Neural progenitor cell (in vitro differentiated cells): Measurements from ENCODE around the gene RBM15B. TPM values are rescaled to one million over a fixed set of nuclear protein-coding genes. Genes with fewer than 3 reads are reported as not detected.

ENCODE experiments used
- DNase-seq: peaks from one replicate; pipeline ENCODE4 v3.0.0-alpha.2; 2016; ENCODE audit warnings: low spot score
- H2AFZ ChIP-seq: fragments of 200-600 bp; sonication (generic); replicated peaks from 2 replicates; pipeline ENCODE4 v1.6.1; 2016; ENCODE audit warnings: antibody characterized with exemption
- H3F3A ChIP-seq: fragments of 200-600 bp; sonication (generic); 2 replicates; pipeline ENCODE4 v1.6.1; 2016; ENCODE audit warnings: antibody characterized with exemption, low read depth
- H3K27ac ChIP-seq: fragments of 200-600 bp; sonication (generic); 2 replicates; pipeline ENCODE4 v1.5.1; 2016; ENCODE audit warnings: mild to moderate bottlenecking
- H3K27me3 ChIP-seq: fragments of 200-600 bp; sonication (generic); 2 replicates; pipeline ENCODE4 v1.6.1; 2016; ENCODE audit warnings: mild to moderate bottlenecking, moderate library complexity
- H3K36me3 ChIP-seq: fragments of 200-600 bp; sonication (generic); 2 replicates; pipeline ENCODE4 v1.5.1; 2016
- H3K4me1 ChIP-seq: fragments of 200-600 bp; sonication (generic); 2 replicates; pipeline ENCODE4 v1.6.1; 2016; ENCODE audit warnings: mixed run types
- H3K4me2 ChIP-seq: fragments of 200-600 bp; sonication (generic); 2 replicates; pipeline ENCODE4 v1.6.1; 2016
- H3K4me3 ChIP-seq: fragments of 200-600 bp; sonication (generic); 2 replicates; pipeline ENCODE4 v1.5.1; 2016
- H3K79me2 ChIP-seq: fragments of 200-600 bp; sonication (generic); 2 replicates; pipeline ENCODE4 v1.6.1; 2016; ENCODE audit warnings: low read depth
- H3K9ac ChIP-seq: fragments of 200-600 bp; sonication (generic); 2 replicates; pipeline ENCODE4 v1.6.1; 2016
- H3K9me3 ChIP-seq: fragments of 200-600 bp; sonication (generic); 2 replicates; pipeline ENCODE4 v1.5.1; 2016; ENCODE audit warnings: low read depth
- H4K20me1 ChIP-seq: fragments of 200-600 bp; sonication (generic); 2 replicates; pipeline ENCODE4 v1.6.1; 2016; ENCODE audit warnings: low read depth
- H3K27ac Mint-ChIP-seq: 3 replicates; pipeline ENCODE4 v1.8.0; 2021; ENCODE audit warnings: mixed read lengths
- H3K27me3 Mint-ChIP-seq: 2 replicates; pipeline ENCODE4 v1.8.0; 2022; ENCODE audit warnings: low read depth, mild to moderate bottlenecking, inconsistent platforms, moderate library complexity, mixed read lengths; ENCODE audit not compliant: insufficient read depth
- H3K36me3 Mint-ChIP-seq: 3 replicates; pipeline ENCODE4 v1.8.0; 2021; ENCODE audit warnings: mixed read lengths
- H3K4me1 Mint-ChIP-seq: 3 replicates; pipeline ENCODE4 v1.8.0; 2021; ENCODE audit warnings: mixed read lengths
- H3K4me3 Mint-ChIP-seq: 3 replicates; pipeline ENCODE4 v1.8.0; 2021; ENCODE audit warnings: mild to moderate bottlenecking, moderate library complexity, mixed read lengths
- H3K9me3 Mint-ChIP-seq: 3 replicates; pipeline ENCODE4 v1.8.0; 2020; ENCODE audit warnings: mixed read lengths
- EZH2 ChIP-seq: fragments of 200-600 bp; sonication (generic); IDR thresholded peaks from 2 replicates; pipeline ENCODE4 v1.6.1; 2017; ENCODE audit warnings: antibody characterized with exemption, mild to moderate bottlenecking, moderate library complexity
- EZH2phosphoT487 ChIP-seq: fragments of 200-600 bp; sonication (generic); IDR thresholded peaks from 2 replicates; pipeline ENCODE4 v1.6.1; 2017; ENCODE audit warnings: antibody characterized with exemption
- total RNA-seq: library from RNA; depleted of rRNA; stranded (reverse); fragments of >200 nt; gene quantifications from 2 replicates; pipeline ENCODE4 v1.2.3, GENCODE V29; 2015; ENCODE audit warnings: low replicate concordance
- TF ChIP-seq, protein P1 (sequence below): fragments of 200-600 bp; sonication (generic); IDR thresholded peaks from 2 replicates; pipeline ENCODE4 v1.5.1; 2017; ENCODE audit warnings: antibody characterized with exemption, mild to moderate bottlenecking

RBM15B gene
- total RNA-seq, 1 donor from 2014 or later: 28.1 TPM

DNA sequence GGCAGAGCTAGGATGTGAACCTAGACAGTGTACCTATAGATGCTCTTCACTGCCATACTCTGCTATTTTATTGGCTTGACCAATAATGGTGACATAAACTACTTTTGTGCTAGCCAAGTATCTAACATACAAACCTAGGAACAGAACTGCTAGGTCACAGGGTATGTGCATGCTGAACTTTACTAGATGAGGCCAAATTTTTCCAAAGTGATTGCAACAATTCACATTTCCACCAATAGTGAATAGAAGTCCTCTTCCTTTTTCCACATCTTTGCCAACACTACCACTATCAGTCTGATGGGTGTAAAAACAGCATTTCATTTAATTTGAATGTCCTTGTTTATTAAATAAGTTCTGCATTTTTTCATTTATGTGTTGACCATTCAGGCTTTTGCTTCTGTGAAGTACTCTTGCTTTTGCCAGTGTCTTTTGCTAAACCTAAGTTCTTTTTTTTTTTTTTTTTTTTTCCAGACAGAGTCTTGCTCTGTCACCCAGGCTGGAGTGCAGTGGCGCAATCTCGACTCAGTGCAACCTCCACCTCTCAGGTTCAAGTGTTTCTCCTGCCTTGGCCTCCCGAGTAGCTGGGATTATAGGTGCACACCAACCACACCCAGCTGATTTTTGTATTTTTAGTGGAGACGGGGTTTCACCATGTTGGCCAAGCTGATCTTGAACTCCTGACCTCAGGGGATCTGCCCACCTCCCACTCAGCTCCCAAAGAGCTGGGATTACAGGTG is 54.6 kb downstream of the RBM15B start:
- Histone ChIP-seq H3F3A (no peaks in the 10 kb centered on the region), H3K4me2 (no peak overlapping the region), H3K9ac (no peak overlapping the region), H3K4me1 (no peaks in the 10 kb centered on the region), H3K27ac (no peak overlapping the region), H3K79me2 (peaks cover 37% of the 10 kb centered on the region), H3K4me3 (no peak overlapping the region), H3K36me3 (peaks cover 6% of the 10 kb centered on the region), H3K27me3 (no peaks in the 10 kb centered on the region), H2AFZ (no peak overlapping the region), H3K9me3 (no peaks in the 10 kb centered on the region), H4K20me1 (no peaks in the 10 kb centered on the region)
- no peak for DNase-seq
- Mint-ChIP-seq H3K9me3 (peaks cover 2% of the 10 kb centered on the region), H3K27ac (no peak overlapping the region), H3K36me3 (peaks cover 22% of the 10 kb centered on the region), H3K27me3 (no peaks in the 10 kb centered on the region), H3K4me3 (no peak overlapping the region), H3K4me1 (no peaks in the 10 kb centered on the region)
- TF ChIP-seq, protein P1, sequence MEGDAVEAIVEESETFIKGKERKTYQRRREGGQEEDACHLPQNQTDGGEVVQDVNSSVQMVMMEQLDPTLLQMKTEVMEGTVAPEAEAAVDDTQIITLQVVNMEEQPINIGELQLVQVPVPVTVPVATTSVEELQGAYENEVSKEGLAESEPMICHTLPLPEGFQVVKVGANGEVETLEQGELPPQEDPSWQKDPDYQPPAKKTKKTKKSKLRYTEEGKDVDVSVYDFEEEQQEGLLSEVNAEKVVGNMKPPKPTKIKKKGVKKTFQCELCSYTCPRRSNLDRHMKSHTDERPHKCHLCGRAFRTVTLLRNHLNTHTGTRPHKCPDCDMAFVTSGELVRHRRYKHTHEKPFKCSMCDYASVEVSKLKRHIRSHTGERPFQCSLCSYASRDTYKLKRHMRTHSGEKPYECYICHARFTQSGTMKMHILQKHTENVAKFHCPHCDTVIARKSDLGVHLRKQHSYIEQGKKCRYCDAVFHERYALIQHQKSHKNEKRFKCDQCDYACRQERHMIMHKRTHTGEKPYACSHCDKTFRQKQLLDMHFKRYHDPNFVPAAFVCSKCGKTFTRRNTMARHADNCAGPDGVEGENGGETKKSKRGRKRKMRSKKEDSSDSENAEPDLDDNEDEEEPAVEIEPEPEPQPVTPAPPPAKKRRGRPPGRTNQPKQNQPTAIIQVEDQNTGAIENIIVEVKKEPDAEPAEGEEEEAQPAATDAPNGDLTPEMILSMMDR: no peak
- TF ChIP-seq EZH2: no peak
- no peak for TF ChIP-seq EZH2phosphoT487

Other genes with a start within 250 kb of the RBM15B start
- gene MANF, start 6.0 kb upstream of the RBM15B start, total RNA-seq: 51.1 and 68.9 TPM in 2 replicates
- 20.2 and 22.0 TPM in 2 replicates for gene DCAF1, start 108.7 kb downstream of the RBM15B start, total RNA-seq
- 30.5 and 31.7 TPM in 2 replicates for gene RAD54L2, start 147.4 kb downstream of the RBM15B start, total RNA-seq